Sigmoid colon (tissue), 7 donors: Measurements from ENCODE around the gene IGFBP3. TPM values are rescaled to one million over a fixed set of nuclear protein-coding genes. Genes with fewer than 3 reads are reported as not detected.

ENCODE experiments used
- DNase-seq: peaks from one replicate; pipeline ENCODE4 v3.0.0-alpha.2; 2019
- H3K27ac ChIP-seq, 4 donors: fragments of 200-600 bp; sonication (generic); one replicate each; pipeline ENCODE4 v1.5.1; 2016 to 2019; ENCODE audit warnings: mild to moderate bottlenecking in 1 of 4
- H3K27me3 ChIP-seq, 3 donors: fragments of 200-600 bp; sonication (generic); one replicate each; pipeline ENCODE4 v1.5.1; 2019; ENCODE audit warnings: mild to moderate bottlenecking in 1 of 3
- H3K36me3 ChIP-seq, 4 donors: fragments of 200-600 bp; sonication (generic); one replicate each; pipeline ENCODE4 v1.5.1; 2016 to 2019
- H3K4me1 ChIP-seq, 4 donors: fragments of 200-600 bp; sonication (generic); one replicate each; pipeline ENCODE4 v1.5.1; 2017 to 2019
- H3K4me3 ChIP-seq, 4 donors: fragments of 200-600 bp; sonication (generic); one replicate each; pipeline ENCODE4 v1.5.1; 2017 to 2019; ENCODE audit warnings: mild to moderate bottlenecking in 2 of 4, moderate library complexity in 1 of 4
- H3K9me3 ChIP-seq, 4 donors: fragments of 200-600 bp in 3 of 4; sonication (generic) in 3 of 4; one replicate each; pipeline versions ENCODE4 v1.5.1 to v1.6.1; 2013 to 2019
- EP300 ChIP-seq, 4 donors: sonication (generic); formaldehyde crosslinking; IDR thresholded peaks; one replicate each; pipeline ENCODE4 v1.6.1; 2017; ENCODE audit warnings: antibody characterized with exemption in 4 of 4
- POLR2A ChIP-seq, 2 donors: fragments of 450-650 bp; IDR thresholded peaks; one replicate each; pipeline ENCODE4 v1.6.1; 2016; ENCODE audit warnings: antibody characterized with exemption in 2 of 2, mild to moderate bottlenecking in 2 of 2, moderate library complexity in 2 of 2
- POLR2AphosphoS5 ChIP-seq, 4 donors: sonication (generic); formaldehyde crosslinking; IDR thresholded peaks; one replicate each; pipeline ENCODE4 v1.6.1; 2017; ENCODE audit warnings: antibody characterized with exemption in 4 of 4
- WGBS, 2 donors: extraction: QIAGEN DNeasy Blood & Tissue Kit; methylation state at CpG; one replicate each; pipeline ENCODE4 v1.1.7; 2013; 5-methylcytosine and 5-hydroxymethylcytosine counted together
- intact Hi-C: fragments of 100-400 bp; cut with DNase I; formaldehyde crosslinking; loops from one replicate; pipeline ENCODE4 v1.15.1; 2023
- polyA plus RNA-seq, 3 donors: library from polyadenylated mRNA; stranded (reverse); fragments of 200-250 nt; gene quantifications; one replicate each; pipeline ENCODE4 v1.2.3, GENCODE V29; 2013
- total RNA-seq, 4 donors: library from RNA; depleted of rRNA; stranded (reverse); fragments of >200 nt; gene quantifications; one replicate each; pipeline ENCODE4 v1.1.0, GENCODE V29; 2016
- TF ChIP-seq, protein P1 (sequence below), 4 experiments: fragments of 450-650 bp in 3 of 4; fragments of 200-600 bp in 1 of 4; IDR thresholded peaks; one replicate each; pipeline ENCODE4 v1.5.1; 2016 to 2019; ENCODE audit warnings: antibody characterized with exemption in 4 of 4, mild to moderate bottlenecking in 3 of 4, moderate library complexity in 2 of 4
- donor health status: healthy with polysubstance abuse.
- donor health status: Bipolar disorder and iron deficiency.
- donor health status: healthy.

The IGFBP3 gene, protein sequence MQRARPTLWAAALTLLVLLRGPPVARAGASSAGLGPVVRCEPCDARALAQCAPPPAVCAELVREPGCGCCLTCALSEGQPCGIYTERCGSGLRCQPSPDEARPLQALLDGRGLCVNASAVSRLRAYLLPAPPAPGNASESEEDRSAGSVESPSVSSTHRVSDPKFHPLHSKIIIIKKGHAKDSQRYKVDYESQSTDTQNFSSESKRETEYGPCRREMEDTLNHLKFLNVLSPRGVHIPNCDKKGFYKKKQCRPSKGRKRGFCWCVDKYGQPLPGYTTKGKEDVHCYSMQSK
- total RNA-seq = 100 to 1,000 TPM in 3 of 4 donors, 10 to 100 TPM in 1; 54.0 to 330 (median 177) TPM
- 10 to 100 TPM in 1 of 3 donors, 1 to 10 TPM in 2; 4.8 to 44.9 (median 5.3) TPM for polyA plus RNA-seq

DNA sequence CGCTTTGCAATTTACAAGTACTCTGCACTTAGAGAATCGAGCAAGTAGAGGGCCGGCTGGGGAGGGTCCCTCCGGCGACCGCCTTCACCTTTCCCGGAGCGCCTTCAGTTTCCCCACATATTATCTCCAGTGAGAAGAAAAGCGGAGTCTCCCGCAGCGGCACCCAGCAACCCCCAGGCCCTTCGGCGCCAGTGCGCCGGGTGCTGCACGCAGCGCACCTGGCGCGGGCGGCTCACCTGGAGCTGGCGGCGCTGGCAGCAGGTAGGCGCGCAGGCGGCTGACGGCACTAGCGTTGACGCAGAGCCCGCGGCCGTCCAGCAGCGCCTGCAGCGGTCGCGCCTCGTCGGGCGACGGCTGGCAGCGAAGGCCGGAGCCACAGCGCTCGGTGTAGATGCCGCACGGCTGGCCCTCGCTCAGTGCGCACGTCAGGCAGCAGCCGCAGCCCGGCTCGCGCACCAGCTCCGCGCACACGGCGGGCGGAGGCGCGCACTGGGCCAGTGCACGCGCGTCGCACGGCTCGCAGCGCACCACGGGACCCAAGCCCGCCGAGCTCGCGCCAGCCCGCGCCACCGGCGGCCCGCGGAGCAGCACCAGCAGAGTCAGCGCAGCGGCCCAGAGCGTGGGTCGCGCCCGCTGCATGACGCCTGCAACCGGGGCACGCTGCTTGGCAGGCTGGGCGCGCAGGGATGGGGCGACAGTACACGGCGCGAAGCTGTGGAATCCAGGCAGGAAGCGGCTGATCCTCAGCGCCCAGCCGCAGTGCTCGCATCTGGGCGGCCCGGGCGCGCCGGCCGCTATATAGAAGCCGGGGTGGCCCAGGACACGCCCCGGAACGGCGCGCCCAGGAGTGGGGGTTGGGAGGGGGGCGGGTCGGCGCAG, at the start of gene IGFBP3:
IGFBP3 (minus strand) TSS at position 771 of the 879 bp plus-strand sequence; CDS start at position 639, 132 bp downstream.
- peaks cover 0 to 12% (median 3%) of the 10 kb centered on the region in 4 donors for H3K36me3 ChIP-seq
- H3K27me3 ChIP-seq = peaks cover 6 to 42% (median 12%) of the 10 kb centered on the region in 3 donors
- peaks cover 0 to 60% (median 53%) of the 10 kb centered on the region in 4 donors for H3K4me1 ChIP-seq
- TF ChIP-seq POLR2A (IDR thresholded peaks at IDR 0.05) (no peak), POLR2AphosphoS5 (IDR thresholded peaks at IDR 0.05) (peak in 3 of 4 donors; percentile 27 to 49 (median 39))
- intact Hi-C loops = loop anchor here (10.0 kb wide), 1 partner anchor 1014 kb away; no protein-coding TSS in a partner anchor
- peak within 1 kb of the TSS; percentile 26 to 66 (median 52) for H3K4me3 ChIP-seq
- peak within 1 kb of the TSS in 3 of 4 donors; percentile 52 to 81 (median 55) for H3K27ac ChIP-seq
- no peaks in the 10 kb centered on the region for H3K9me3 ChIP-seq
- 1% methylated on average over 111 of the region's 111 CpGs for WGBS, 2 donors
- DNase-seq = no peak

DNA sequence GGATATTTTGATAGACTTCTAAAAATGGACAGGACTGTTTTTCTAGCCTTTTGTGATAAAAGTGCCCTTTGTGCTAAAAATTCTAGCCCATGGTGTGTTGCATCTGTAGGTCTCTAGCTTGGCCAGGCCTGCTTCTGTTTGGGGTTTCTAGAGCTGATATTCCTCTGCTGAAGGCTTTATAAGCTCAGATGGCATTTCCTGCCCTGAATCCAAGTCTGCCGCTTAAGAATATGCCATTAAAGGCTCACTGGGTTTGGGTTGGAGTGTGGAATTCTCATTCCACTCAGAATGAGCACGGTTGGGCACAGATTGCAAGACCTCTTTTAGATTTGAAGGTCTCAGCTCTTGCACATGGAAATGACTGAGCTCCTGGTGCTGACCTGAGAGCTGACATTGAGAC, 49.4 kb upstream of the IGFBP3 start:
- TF ChIP-seq, protein P1, sequence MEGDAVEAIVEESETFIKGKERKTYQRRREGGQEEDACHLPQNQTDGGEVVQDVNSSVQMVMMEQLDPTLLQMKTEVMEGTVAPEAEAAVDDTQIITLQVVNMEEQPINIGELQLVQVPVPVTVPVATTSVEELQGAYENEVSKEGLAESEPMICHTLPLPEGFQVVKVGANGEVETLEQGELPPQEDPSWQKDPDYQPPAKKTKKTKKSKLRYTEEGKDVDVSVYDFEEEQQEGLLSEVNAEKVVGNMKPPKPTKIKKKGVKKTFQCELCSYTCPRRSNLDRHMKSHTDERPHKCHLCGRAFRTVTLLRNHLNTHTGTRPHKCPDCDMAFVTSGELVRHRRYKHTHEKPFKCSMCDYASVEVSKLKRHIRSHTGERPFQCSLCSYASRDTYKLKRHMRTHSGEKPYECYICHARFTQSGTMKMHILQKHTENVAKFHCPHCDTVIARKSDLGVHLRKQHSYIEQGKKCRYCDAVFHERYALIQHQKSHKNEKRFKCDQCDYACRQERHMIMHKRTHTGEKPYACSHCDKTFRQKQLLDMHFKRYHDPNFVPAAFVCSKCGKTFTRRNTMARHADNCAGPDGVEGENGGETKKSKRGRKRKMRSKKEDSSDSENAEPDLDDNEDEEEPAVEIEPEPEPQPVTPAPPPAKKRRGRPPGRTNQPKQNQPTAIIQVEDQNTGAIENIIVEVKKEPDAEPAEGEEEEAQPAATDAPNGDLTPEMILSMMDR (IDR thresholded peaks at IDR 0.05) = no peak
- TF ChIP-seq EP300 (IDR thresholded peaks at IDR 0.05) (no peak), POLR2A (IDR thresholded peaks at IDR 0.05) (no peak), POLR2AphosphoS5 (IDR thresholded peaks at IDR 0.05) (no peak)
- Histone ChIP-seq H3K27me3 (no peaks in the 10 kb centered on the region), H3K9me3 (no peaks in the 10 kb centered on the region), H3K27ac (no peak overlapping the region), H3K4me1 (peaks cover 0 to 6% (median 0%) of the 10 kb centered on the region in 4 donors), H3K36me3 (no peaks in the 10 kb centered on the region), H3K4me3 (no peak overlapping the region)
- intact Hi-C loops = no loop called here
- 67 to 77% methylated on average over 2 of the region's 2 CpGs for WGBS, 2 donors
- DNase-seq = no peak

DNA sequence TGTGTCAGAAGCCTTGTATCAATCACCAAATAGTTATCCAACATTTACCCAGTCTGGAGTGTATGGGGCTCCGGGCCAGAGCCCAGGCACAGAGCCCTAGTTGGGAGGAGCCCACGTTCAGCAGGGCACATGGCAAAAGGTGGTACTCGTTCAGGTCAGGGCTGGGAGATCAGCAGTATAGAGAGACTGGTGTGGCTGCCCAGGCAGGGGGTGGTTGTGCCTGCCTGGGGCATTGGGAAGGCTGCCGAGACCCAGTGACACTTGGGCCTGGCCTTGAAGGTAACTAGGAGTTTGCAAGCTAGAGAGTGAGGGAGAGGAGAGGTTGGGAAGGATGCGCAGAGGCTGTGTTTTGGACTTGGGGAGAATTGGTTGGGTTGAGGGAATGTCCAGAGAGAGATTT, 48.9 kb upstream of the IGFBP3 start:
- no peaks in the 10 kb centered on the region for H3K27me3 ChIP-seq
- TF ChIP-seq, protein P1 (IDR thresholded peaks at IDR 0.05) = no peak
- no peak for TF ChIP-seq EP300 (IDR thresholded peaks at IDR 0.05)
- TF ChIP-seq POLR2AphosphoS5 (IDR thresholded peaks at IDR 0.05) = no peak
- no peak for TF ChIP-seq POLR2A (IDR thresholded peaks at IDR 0.05)
- H3K9me3 ChIP-seq = no peaks in the 10 kb centered on the region
- H3K4me1 ChIP-seq = peaks cover 0 to 6% (median 0%) of the 10 kb centered on the region in 4 donors
- no peak overlapping the region for H3K4me3 ChIP-seq
- DNase-seq = peak; percentile 44
- WGBS, 2 donors = 72 to 86% methylated on average over 5 of the region's 5 CpGs
- no peak overlapping the region for H3K27ac ChIP-seq
- intact Hi-C loops = no loop called here
- H3K36me3 ChIP-seq = no peaks in the 10 kb centered on the region

DNA sequence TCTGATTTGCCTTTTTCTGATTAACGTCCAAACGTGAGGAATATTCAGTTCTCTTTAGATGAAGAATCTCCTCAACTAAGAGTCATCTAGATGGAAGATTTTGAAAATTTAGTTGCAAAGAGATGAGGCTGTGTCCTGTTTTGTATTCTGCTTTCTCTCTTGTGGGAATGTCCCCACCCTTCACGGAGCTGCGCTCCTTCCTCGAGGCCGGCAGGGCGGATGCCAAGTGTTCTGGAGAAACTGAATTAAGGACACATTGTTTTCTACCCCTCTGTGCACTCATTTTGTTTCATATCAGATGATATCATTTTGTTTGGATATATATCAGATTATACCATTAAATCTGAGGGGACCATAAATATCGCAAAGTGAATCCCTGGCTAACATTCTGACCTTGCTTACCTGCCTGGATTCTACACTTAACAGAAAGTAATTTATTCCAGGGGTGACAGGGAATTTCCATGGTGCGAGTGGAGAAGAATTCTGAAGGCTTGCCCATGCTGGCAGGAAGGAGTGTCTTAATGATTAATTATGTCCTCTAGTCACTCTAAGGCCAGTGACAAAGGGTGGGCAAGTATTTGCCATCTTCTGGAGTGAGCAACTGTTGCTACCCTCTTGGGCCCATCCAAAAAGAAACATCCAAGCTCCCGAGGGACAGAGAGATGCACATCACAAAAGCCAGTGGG, 47.9 kb upstream of the IGFBP3 start:
- intact Hi-C loops = no loop called here
- DNase-seq = no peak

More for the DNA sequence above, 47.9 kb upstream of the IGFBP3 start:
- Histone ChIP-seq H3K36me3 (no peaks in the 10 kb centered on the region), H3K27ac (no peak overlapping the region), H3K9me3 (no peaks in the 10 kb centered on the region), H3K4me1 (no peaks in the 10 kb centered on the region), H3K27me3 (no peaks in the 10 kb centered on the region), H3K4me3 (no peak overlapping the region)
- 84 to 86% methylated on average over 10 of the region's 10 CpGs for WGBS, 2 donors
- TF ChIP-seq, protein P1 (IDR thresholded peaks at IDR 0.05) = no peak
- no peak for TF ChIP-seq POLR2A (IDR thresholded peaks at IDR 0.05)
- no peak for TF ChIP-seq EP300 (IDR thresholded peaks at IDR 0.05)
- no peak for TF ChIP-seq POLR2AphosphoS5 (IDR thresholded peaks at IDR 0.05)
